HG02981 (cell line): ENCODE measurements around the gene IGSF9.

Experiments used
- ATAC-seq: cut with Tn5 transposase; IDR thresholded peaks from one replicate; pipeline ENCODE4 v1.9.1; 2021; ENCODE audit warnings: mild to moderate bottlenecking, moderate library complexity; ENCODE audit not compliant: unreplicated experiment

Gene IGSF9

GRCh38 chr1:159945483-159946241, at the start of gene IGSF9:
IGSF9 (minus strand) TSS chr1:159945613; CDS start chr1:159943454, 2,159 bp downstream.
- ATAC-seq = peak; percentile 42

- no peak for ATAC-seq
Measured at GRCh38 chr1:159994896-159995295, 49.5 kb upstream of the IGSF9 start.

- no peak for ATAC-seq
Measured at GRCh38 chr1:159993911-159994310, 48.5 kb upstream of the IGSF9 start.

- no peak for ATAC-seq
Measured at GRCh38 chr1:159992161-159992560, 46.7 kb upstream of the IGSF9 start.

GRCh38 chr1:159991513-159991912, 46.1 kb upstream of the IGSF9 start:
- ATAC-seq = no peak

GRCh38 chr1:159990005-159990404, 44.6 kb upstream of the IGSF9 start:
- ATAC-seq = no peak

- no peak for ATAC-seq
Measured at GRCh38 chr1:159989581-159989980, 44.2 kb upstream of the IGSF9 start.

GRCh38 chr1:159988006-159988405, 42.6 kb upstream of the IGSF9 start:
- ATAC-seq = no peak

GRCh38 chr1:159987186-159987585, 41.8 kb upstream of the IGSF9 start:
- no peak for ATAC-seq

GRCh38 chr1:159986531-159986930, 41.1 kb upstream of the IGSF9 start:
- no peak for ATAC-seq

GRCh38 chr1:159986093-159986492, 40.7 kb upstream of the IGSF9 start:
- ATAC-seq = no peak

GRCh38 chr1:159985473-159985872, 40.1 kb upstream of the IGSF9 start:
- no peak for ATAC-seq

GRCh38 chr1:159983681-159984080, 38.3 kb upstream of the IGSF9 start:
- no peak for ATAC-seq

- ATAC-seq = no peak
Measured at GRCh38 chr1:159982280-159982679, 36.9 kb upstream of the IGSF9 start.

- ATAC-seq = no peak
Measured at GRCh38 chr1:159981351-159982055, 36.1 kb upstream of the IGSF9 start.

GRCh38 chr1:159980786-159981185, 35.4 kb upstream of the IGSF9 start:
- no peak for ATAC-seq

GRCh38 chr1:159980076-159980475, 34.7 kb upstream of the IGSF9 start:
- ATAC-seq = no peak

- no peak for ATAC-seq
Measured at GRCh38 chr1:159979257-159979656, 33.8 kb upstream of the IGSF9 start.

- ATAC-seq = no peak
Measured at GRCh38 chr1:159978107-159978398, 32.6 kb upstream of the IGSF9 start.

- ATAC-seq = no peak
Measured at GRCh38 chr1:159977364-159978106, 32.1 kb upstream of the IGSF9 start.

GRCh38 chr1:159974350-159974965, 29.0 kb upstream of the IGSF9 start:
- no peak for ATAC-seq
